ENCODE results near the gene PIGZ.

PIGZ gene

DNA sequence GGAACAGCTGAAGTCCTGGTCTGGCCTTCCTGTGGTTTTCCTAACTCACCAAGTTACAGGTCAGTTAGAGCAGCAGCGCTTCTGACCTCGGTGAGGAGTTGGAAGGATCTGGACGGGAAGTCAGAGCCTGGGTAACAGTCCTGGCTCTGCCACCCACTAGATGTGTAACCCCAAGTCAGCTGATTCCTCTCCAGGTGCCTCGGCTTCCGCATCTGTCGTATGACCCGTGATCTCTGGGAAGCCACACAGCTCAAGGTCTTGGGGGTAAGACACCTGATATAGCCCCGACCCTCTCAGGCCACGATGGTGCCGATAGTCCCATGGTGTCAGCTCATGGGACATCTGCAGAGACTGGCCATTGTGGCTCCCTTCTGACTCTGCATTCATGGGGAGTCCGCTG is 8.3 kb upstream of the PIGZ start:
- no peak for DNase-seq

DNA sequence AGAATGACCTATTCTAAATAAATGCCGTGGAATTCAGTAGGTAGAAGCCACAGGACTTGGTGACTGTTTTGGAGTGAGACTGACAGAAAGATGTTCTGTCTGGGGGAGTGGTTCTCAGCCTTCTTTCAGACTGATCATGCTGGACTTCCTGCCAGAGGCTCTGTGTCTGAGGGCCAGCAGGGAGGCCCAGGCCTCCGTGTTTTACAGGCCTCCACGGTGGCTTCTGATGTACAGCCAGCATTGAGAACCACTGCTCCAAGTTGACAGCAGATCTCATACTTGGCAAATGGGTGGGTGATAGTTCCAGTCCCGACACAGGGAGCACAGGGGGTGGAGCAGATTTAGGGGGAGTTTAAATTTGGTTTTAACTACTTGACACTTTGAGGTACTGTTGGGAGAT is 6.7 kb upstream of the PIGZ start:
- no peak for DNase-seq

- DNase-seq: no peak
Measured at GRCh38 chr3:196974661-196975060, 6.0 kb upstream of the PIGZ start.

- DNase-seq: no peak
Measured at GRCh38 chr3:196971094-196971698, 2.6 kb upstream of the PIGZ start.

GRCh38 chr3:196970547-196971093 is 2.0 kb upstream of the PIGZ start:
- no peak for DNase-seq

DNA sequence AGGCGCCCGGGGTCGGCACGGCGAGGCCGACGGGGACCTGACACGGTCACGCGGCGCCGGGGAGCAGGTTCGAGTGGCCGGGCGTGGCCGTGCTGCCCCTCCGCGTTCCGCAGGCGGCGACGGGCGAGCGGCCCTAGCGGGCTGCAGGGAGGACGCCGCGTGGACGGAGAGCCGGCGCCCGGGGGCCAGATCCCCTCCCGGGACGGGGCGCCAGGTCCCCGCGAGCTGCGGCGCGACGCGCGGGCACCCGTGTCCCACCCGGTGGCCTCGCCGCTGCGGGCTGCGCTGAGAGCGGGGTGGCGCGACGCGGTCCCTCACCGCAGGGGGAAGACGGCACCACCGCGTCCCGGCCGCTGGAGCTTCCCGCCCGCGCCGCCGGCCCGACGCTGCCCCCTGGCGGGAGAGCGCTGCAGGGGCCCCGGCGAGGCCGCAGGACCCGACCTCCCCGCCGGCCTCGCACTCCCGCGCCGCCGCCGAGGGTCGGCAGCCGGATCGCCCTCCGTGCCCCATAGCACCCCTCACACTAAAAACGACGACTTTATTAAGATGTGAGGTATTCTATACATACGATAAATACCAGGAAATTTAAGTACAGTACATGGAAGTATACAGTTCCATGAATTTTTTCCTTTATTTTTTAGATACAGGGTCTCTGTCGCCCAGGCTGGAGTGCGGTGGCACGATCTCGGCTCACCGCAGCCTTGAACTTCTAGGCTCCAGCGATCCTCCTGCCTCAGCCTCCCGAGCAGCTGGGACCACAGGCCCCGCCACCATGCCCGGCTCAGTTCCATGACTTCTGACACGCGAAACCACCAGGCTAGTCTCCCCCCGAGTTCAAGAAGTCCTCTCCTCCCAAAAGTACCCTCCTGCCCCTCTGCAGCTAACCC is 1.3 kb upstream of the PIGZ start:
- peak; percentile 75 for DNase-seq

DNA sequence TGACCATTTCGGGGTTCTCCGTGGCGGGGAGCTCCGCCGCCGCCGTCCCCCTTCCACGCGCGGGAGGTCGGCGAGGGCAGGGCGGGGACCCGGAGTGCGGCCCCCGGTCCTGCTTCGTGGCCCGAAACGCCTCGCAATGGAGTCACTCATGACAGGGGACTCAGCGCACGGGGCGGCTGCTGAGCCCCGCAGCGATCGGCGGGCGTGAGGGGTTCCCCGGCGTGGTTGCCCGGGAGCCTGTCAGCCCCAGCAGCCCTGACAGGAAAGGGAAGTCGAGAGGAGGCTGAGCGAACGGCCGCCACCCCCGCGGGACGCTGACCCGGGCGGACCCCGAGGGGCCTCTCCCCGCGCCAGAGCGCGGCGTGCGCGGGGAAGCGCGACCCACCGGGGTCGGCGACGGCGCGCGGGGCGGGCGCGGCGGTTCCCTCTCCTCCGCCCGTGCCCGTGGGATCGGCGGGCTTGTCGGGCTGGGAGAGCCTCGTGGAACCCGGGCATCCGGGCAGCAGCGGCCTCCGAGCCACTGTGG is 564 bp upstream of the PIGZ start:
- peak; percentile 63 for DNase-seq

DNA sequence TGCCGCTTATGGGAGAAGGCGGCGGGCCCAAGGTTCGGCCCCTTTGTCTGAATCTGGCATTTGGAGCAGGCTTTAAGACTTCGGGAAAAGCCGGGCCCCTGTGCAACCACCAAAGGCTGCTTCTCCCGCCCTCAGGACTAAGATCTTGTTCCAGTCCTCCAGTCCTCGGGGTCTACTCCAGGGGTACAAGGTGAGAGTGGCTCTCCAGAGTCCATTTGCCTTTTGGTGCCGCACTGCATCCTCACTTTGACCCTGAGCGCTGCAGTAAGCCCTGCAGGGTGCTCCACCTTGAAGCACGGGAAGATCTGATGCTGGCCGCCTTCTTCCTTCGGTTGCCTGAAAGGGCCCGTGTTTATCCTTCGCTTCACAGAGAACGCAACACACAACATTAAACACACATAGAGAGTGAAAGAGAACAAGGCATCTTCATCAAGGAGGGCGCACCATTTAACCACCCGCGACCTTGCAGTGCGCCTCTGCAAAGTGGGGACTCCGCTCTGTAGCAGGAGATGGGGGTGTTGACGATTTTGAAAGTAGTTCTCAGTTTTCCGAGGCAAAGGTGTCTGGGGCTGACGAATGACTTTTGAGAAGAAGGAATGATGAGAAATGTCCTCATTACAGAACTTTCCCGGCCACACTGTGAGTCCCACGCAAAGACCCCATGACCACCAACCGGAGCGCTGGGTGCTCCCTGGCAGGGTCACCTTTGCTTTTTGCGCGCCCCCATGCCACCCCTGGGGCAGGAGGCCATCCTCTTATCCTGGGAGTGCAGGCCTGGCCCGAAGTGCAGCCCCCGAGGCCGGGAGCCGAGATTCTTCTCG is 1.0 kb downstream of the PIGZ start:
- DNase-seq: peak; percentile 63

GRCh38 chr3:196966526-196967401 is 1.9 kb downstream of the PIGZ start:
- peak; percentile 84 for DNase-seq

- no peak for DNase-seq
Measured at GRCh38 chr3:196965804-196966173, 2.8 kb downstream of the PIGZ start.

- no peak for DNase-seq
Measured at GRCh38 chr3:196965112-196965803, 3.4 kb downstream of the PIGZ start.

DNA sequence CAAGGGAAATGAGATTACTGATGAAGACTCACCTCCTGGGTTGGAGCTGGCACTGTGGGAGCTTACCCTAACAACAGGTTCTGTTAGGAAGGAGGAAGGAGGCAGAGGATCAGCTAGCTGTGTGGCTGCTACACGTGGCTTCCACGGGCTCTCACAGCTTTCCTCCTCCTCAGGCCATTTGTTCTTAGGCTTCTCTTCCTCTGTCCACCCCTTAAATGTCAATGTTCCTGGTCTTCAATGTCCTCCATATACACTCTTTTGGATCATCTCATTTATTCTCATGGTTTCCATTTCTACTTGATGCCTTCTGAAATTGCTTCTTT is 5.0 kb downstream of the PIGZ start:
- DNase-seq: no peak

DNA sequence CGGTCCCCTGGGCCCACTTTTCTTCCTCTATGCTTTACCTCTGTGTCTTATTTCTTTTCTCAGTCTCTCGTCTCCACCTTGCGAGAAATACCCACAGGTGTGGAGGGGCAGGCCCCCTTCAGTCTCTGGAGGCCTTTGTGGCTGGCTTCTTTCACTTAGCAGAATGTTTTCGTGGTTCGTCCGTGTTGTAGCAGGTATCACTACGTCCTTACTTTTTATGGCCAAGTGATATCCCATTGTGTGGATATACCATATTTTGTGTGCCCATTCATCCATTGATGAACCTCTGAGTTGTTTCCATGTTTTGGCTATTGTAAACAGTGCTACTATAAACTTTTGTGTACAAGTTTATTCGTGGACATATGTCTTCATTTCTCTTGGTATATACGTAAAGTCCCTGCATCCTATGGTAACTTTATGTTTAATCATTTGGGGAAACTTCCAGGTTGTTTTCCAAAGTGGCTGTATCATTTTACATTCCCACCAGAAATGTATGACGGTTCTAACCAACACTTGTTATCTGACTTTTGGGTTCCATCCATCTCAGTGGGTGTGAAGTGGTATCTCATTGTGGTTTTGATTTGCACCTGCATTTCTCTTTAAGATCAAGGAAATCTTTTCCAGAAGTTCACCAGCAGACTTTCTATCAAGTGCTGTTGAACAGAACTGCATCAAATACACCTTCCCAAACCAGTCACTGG is 5.6 kb downstream of the PIGZ start:
- DNase-seq: no peak

DNA sequence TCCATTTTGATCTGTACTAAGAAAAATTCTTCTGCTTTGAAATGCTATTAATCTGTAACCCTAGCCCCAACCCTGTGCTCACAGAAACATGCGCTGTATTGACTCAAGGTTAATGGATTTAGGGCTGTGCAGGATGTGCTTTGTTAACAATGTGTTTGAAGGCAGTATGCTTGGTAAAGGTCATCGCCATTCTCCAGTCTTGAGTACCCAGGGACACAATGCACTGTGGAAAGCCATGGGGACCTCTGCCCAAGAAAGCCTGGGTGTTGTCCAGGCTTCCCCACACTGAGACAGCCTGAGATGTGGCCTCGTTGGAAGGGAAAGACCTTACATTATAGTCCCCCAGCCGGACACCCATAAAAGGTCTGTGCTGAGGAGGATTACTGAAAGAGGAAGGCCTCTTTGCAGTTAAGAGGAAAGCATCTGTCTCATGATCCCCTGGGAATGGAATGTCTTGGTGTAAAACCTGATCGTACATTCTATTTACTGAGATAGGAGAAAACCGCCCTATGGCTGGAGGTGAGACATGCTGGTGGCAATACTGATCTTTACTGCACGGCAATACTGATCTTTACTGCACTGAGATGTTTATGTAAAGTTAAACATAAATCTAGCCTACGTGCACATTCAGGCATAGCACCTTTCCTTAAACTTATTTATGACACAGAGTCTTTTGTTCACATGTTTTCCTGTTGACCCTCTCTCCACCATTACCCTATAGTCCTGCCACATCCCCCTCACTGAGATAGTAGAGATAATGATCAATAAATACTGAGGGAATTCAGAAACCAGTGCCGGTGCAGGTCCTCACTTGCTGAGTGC is 6.3 kb downstream of the PIGZ start:
- DNase-seq: no peak

DNA sequence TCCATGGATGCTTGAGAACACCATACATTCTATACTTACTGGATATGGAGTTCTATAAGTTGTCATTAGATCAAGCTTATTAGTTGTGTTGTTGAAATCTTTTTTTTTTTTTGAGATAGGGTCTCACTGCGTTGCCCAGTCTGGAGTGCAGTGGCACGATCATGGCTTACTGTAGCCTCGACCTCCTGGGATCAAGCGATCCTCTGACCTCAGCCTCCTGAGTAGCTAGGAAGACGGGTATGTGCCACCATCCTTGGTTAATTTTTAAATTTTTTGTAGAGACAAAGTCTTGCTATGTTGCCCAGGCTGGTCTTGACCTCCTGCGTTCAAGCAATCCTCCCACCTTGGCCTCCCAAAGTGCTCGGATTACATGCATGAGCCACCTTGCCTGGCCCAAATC is 13.8 kb downstream of the PIGZ start:
- DNase-seq: no peak

DNA sequence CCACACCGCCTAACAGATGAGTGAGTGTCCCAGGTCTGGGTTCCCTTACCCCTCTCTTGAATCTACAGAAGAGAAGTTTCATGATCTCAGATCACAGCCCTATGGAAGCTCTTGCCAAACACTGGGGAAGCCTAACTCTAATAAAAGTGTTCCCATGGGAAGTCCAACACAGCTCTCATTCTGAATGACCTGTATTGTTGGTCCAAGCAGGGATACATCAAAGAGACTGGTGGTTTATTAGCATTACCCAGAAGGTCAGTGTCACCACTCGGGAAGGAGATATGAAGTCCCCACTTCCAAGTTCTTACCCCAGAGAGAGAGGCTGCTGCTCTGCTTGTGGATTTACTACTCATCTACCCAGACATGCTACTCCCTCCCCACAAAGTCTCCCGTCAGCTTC is 17.3 kb downstream of the PIGZ start:
- DNase-seq: no peak

DNA sequence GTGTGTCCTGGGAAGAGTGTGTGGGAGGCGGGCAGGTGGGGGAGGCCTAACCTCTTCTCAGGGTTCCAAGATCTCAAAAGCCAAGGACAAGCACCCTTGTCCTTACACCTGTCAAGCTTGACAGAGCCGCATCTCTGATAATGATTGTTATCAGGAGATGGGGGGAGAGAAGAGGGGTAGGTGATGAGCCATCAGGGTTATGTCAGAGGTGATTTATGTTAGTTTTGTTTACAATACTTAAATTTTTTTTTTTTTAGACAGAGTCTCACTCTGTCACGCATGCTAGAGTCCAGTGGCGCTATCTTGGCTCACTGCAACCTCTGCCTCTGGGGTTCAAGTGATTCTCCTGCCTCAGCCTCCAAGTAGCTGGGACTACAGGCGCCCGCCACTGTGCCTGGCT is 18.9 kb downstream of the PIGZ start:
- no peak for DNase-seq

- no peak for DNase-seq
Measured at GRCh38 chr3:196949285-196949619, 19.4 kb downstream of the PIGZ start.

GRCh38 chr3:196948442-196949284 is 20.0 kb downstream of the PIGZ start:
- no peak for DNase-seq
